ENCODE data around the gene KCNH2. TPM values are rescaled to one million over a fixed set of nuclear protein-coding genes. Genes with fewer than 3 reads are reported as not detected.
A peak's percentile ranks its signal among the peaks of the same experiment; 100 is the strongest.

KCNH2 gene
- total RNA-seq, 1 donor from 2014 or later, result 12.4 TPM

DNA sequence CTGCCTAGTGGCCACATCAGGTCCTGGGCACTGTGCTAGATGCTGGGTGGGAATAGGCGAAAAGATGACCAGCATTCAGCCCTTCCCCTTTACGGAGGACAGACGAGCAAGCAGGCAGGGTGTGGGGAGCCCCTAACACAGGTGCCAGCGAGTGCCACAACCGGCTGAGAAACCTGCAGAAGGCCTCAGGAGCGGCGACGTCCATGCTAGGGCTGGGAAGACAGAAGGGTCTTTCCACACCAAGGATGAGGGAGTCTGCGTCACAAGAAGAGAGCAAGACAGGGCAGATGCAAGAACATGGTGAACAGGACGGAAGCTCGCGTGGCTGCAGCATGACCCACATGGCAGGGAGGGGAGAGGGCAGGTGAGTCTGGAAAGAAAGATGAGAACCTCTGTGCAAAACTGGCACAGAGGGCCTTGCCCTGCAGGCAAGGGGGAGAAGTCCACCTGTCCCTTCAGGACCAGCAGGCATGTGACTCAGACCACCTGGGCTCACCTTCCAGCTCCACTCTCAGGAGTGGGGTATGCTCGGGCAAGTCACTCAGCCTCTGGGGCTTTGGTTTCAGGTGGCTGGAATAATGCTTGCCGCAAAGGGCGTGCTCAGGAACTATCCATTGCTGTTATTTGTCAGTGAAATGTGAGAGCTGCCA is 36.6 kb downstream of the KCNH2 start:
- Mint-ChIP-seq H3K9me3 (no peaks in the 10 kb centered on the region), H3K36me3 (ENCODE audit: low read depth) (no peaks in the 10 kb centered on the region), H3K4me1 (peaks cover 16% of the 10 kb centered on the region), H3K27ac (ENCODE audit: unreplicated experiment) (peak overlapping the region; percentile 6), H3K4me3 (no peak overlapping the region), H3K27me3 (ENCODE audit: low read depth) (peaks cover 4% of the 10 kb centered on the region)
- TF ChIP-seq CTCF (conservative IDR thresholded peaks at IDR 0.05), result no peak
- DNase-seq (ENCODE audit: low read depth, low spot score), result no peak

- peaks cover 11% of the 10 kb centered on the region for H3K4me1 Mint-ChIP-seq
- peaks cover 4% of the 10 kb centered on the region for H3K27me3 Mint-ChIP-seq (ENCODE audit: low read depth)
- TF ChIP-seq CTCF (conservative IDR thresholded peaks at IDR 0.05), result no peak
- H3K36me3 Mint-ChIP-seq (ENCODE audit: low read depth), result no peaks in the 10 kb centered on the region
- peak overlapping the region; percentile 67 for H3K27ac Mint-ChIP-seq (ENCODE audit: unreplicated experiment)
- no peaks in the 10 kb centered on the region for H3K9me3 Mint-ChIP-seq
- no peak overlapping the region for H3K4me3 Mint-ChIP-seq
- no peak for DNase-seq (ENCODE audit: low read depth, low spot score)
These were observed 37.6 kb downstream of the KCNH2 start for GRCh38 chr7:150940431-150941102.

DNA sequence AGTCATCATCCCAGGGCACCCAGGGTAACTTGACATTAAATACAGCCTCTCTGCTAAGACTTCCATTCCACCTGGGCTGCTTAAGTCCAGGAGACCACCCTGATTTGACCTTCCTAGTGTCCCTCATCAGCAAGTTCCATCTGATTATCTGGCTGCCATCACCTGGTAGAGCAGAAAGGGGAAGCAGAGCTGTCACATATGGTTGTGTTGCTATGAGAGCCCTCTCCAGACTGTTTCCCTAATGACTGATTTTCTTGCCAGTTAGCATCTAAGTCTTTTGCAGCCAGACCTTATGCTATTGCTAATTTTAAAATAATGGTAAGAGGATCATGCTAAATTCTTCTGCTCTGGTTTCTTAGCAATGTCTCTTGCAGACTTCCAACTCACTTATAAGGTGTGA is 38.7 kb downstream of the KCNH2 start:
- H3K9me3 Mint-ChIP-seq, result no peaks in the 10 kb centered on the region
- H3K4me3 Mint-ChIP-seq, result no peak overlapping the region
- H3K27ac Mint-ChIP-seq (ENCODE audit: unreplicated experiment), result no peak overlapping the region
- no peak for DNase-seq (ENCODE audit: low read depth, low spot score)
- H3K27me3 Mint-ChIP-seq (ENCODE audit: low read depth), result peaks cover 4% of the 10 kb centered on the region
- H3K4me1 Mint-ChIP-seq, result peaks cover 9% of the 10 kb centered on the region
- no peaks in the 10 kb centered on the region for H3K36me3 Mint-ChIP-seq (ENCODE audit: low read depth)
- no peak for TF ChIP-seq CTCF (conservative IDR thresholded peaks at IDR 0.05)

DNA sequence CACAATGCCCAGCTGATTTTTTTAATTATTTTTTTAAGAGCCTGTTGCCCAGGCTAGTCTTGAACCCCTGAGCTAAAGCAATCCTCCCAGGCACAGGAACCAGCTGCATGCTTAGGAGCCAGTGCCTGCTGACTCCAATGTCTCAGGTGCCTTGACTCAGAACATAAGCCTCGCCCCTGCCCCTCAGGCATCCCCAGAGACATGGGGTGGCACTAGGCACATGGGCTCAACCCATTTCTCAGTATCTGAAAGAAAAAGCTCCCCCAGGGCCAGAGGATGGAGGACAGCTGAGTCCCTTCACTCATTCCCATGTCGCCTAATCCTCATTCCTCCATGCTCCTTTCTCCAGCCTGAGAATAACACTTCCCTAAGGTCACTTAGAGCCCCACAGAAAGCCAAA is 39.1 kb downstream of the KCNH2 start:
- no peak overlapping the region for H3K27ac Mint-ChIP-seq (ENCODE audit: unreplicated experiment)
- no peaks in the 10 kb centered on the region for H3K9me3 Mint-ChIP-seq
- peaks cover 9% of the 10 kb centered on the region for H3K4me1 Mint-ChIP-seq
- TF ChIP-seq CTCF (conservative IDR thresholded peaks at IDR 0.05), result no peak
- no peak for DNase-seq (ENCODE audit: low read depth, low spot score)
- peaks cover 4% of the 10 kb centered on the region for H3K27me3 Mint-ChIP-seq (ENCODE audit: low read depth)
- H3K4me3 Mint-ChIP-seq, result no peak overlapping the region
- no peaks in the 10 kb centered on the region for H3K36me3 Mint-ChIP-seq (ENCODE audit: low read depth)

DNA sequence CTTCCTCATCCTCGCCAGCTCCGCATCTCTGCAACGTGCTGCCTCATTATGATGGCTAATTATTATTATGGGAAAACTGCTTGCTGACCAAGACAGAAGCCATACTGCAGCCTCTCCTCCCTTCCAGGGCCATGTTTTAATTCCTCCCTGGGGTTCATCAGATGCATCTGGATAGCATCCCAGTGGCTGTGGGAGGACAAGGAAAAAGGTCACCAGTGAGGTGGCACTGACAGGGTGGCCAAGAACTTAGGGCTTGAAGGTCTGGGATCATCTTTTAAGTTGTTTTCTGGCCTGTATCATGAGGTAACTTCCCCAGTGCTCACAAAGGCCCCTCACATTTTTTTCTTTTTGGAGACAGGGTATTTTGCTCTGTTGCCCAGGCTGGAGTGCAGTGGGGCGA is 39.6 kb downstream of the KCNH2 start:
- Mint-ChIP-seq H3K4me1 (peaks cover 9% of the 10 kb centered on the region), H3K36me3 (ENCODE audit: low read depth) (no peaks in the 10 kb centered on the region), H3K27me3 (ENCODE audit: low read depth) (peaks cover 4% of the 10 kb centered on the region), H3K9me3 (no peaks in the 10 kb centered on the region), H3K4me3 (no peak overlapping the region), H3K27ac (ENCODE audit: unreplicated experiment) (no peak overlapping the region)
- no peak for DNase-seq (ENCODE audit: low read depth, low spot score)
- TF ChIP-seq CTCF (conservative IDR thresholded peaks at IDR 0.05), result no peak

Measured in neural crest cell (in vitro differentiated cells).